Astrocyte (in vitro differentiated cells and primary cell): ENCODE measurements around the gene CCR5AS.

ENCODE experiments used
- EZH2 ChIP-seq: IDR thresholded peaks from 2 replicates; pipeline ENCODE4 v1.6.1; 2012; ENCODE audit warnings: mild to moderate bottlenecking, low read length, inconsistent platforms; ENCODE audit not compliant: insufficient read depth
- TF ChIP-seq, protein P1 (sequence below): IDR thresholded peaks from 2 replicates; pipeline ENCODE4 v1.5.1; 2011; ENCODE audit warnings: low read depth, mild to moderate bottlenecking, inconsistent platforms, low read length, moderate library complexity; ENCODE audit not compliant: insufficient read depth

GRCh38 chr3:46375218-46375617, 31.6 kb downstream of the CCR5AS start:
- TF ChIP-seq, protein P1, sequence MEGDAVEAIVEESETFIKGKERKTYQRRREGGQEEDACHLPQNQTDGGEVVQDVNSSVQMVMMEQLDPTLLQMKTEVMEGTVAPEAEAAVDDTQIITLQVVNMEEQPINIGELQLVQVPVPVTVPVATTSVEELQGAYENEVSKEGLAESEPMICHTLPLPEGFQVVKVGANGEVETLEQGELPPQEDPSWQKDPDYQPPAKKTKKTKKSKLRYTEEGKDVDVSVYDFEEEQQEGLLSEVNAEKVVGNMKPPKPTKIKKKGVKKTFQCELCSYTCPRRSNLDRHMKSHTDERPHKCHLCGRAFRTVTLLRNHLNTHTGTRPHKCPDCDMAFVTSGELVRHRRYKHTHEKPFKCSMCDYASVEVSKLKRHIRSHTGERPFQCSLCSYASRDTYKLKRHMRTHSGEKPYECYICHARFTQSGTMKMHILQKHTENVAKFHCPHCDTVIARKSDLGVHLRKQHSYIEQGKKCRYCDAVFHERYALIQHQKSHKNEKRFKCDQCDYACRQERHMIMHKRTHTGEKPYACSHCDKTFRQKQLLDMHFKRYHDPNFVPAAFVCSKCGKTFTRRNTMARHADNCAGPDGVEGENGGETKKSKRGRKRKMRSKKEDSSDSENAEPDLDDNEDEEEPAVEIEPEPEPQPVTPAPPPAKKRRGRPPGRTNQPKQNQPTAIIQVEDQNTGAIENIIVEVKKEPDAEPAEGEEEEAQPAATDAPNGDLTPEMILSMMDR: no peak
- TF ChIP-seq EZH2: no peak
